Effector memory CD8-positive, alpha-beta T cell (primary cell): ENCODE data around the gene KLF6.

ENCODE experiments used
- ATAC-seq: fragments of 150-1000 bp; cut with Tn5 transposase; replicated peaks from 2 replicates; pipeline ENCODE4 v1.10.0; 2021; ENCODE audit warnings: mild to moderate bottlenecking, moderate library complexity
- DNase-seq, 3 experiments: peaks; one replicate each; pipeline ENCODE4 v3.0.0; 2021
- H3K27ac Mint-ChIP-seq, 2 donors: one replicate each; pipeline ENCODE4 v1.8.0; 2022; ENCODE audit warnings: mild to moderate bottlenecking in 2 of 2, mixed read lengths in 2 of 2, moderate library complexity in 2 of 2
- H3K27me3 Mint-ChIP-seq, 2 donors: one replicate each; pipeline ENCODE4 v1.8.0; 2022; ENCODE audit warnings: mixed read lengths in 2 of 2
- H3K36me3 Mint-ChIP-seq: one replicate; pipeline ENCODE4 v1.8.0; 2022; ENCODE audit warnings: mild to moderate bottlenecking, moderate library complexity, mixed read lengths; ENCODE audit not compliant: insufficient read depth
- H3K4me1 Mint-ChIP-seq, 2 donors: one replicate each; pipeline ENCODE4 v1.8.0; 2022; ENCODE audit warnings: low read depth in 2 of 2, mixed read lengths in 2 of 2
- H3K4me3 Mint-ChIP-seq, 2 donors: one replicate each; pipeline ENCODE4 v1.8.0; 2022; ENCODE audit warnings: mild to moderate bottlenecking in 2 of 2, mixed read lengths in 2 of 2, moderate library complexity in 2 of 2
- H3K9me3 Mint-ChIP-seq, 2 donors: one replicate each; pipeline ENCODE4 v1.8.0; 2022; ENCODE audit warnings: mixed read lengths in 2 of 2

The KLF6 gene

DNA sequence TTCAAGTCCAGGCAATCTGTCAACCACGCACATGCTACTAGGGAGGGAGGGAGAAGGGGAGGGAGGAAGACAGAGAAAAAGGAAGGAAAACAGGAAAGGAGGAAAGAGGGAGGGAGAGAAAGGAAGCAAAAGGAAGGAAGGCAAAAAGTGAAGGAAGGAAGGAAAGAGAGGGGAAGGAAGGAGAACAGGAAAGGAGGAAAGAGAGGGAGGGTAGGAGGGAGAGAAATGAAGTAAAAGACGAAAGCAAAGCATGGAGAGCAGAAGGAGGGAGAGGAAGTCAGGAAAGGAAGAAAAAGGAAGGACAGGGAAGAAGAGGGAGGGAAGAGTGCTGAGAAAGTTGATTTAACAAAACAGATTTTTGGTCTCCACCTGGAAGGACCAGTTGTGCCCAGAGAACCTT lies 25.6 kb downstream of the KLF6 start:
- peak overlapping the region; percentile 99 to 100 for H3K27ac Mint-ChIP-seq
- ATAC-seq (no peak), DNase-seq (no peak)
- peak overlapping the region; percentile 84 to 86 for H3K4me3 Mint-ChIP-seq
- H3K27me3 Mint-ChIP-seq = no peaks in the 10 kb centered on the region
- H3K4me1 Mint-ChIP-seq = peaks cover 55 to 62% of the 10 kb centered on the region in 2 donors
- no peaks in the 10 kb centered on the region for H3K9me3 Mint-ChIP-seq
- peaks cover 5% of the 10 kb centered on the region for H3K36me3 Mint-ChIP-seq

DNA sequence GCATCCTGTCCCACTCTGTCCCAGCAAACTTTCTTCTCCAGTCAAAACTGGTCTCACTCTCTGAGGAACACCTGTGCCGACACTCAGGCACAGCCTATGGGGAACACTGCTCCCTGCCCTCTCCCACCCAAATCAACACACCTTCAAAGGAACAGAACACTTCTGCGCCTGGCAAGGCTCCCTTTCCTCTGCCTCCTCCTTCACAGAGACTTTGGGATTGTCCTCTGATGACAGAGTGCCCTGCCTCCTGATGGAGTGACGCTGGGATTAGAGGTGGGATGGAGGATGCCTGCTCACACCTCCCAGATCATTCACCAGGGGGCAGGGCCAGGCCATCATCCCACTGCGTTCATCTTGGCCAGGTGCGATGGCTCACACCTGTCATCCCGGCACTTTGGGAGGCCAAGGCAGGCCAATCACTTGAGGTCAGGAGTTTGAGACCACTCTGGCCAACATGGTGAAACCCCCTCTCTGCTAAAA lies 26.5 kb downstream of the KLF6 start:
- no peaks in the 10 kb centered on the region for H3K27me3 Mint-ChIP-seq
- H3K9me3 Mint-ChIP-seq = no peaks in the 10 kb centered on the region
- ATAC-seq = no peak
- H3K4me3 Mint-ChIP-seq = peak overlapping the region; percentile 84 to 86
- peak overlapping the region; percentile 99 to 100 for H3K27ac Mint-ChIP-seq
- peaks cover 47 to 55% of the 10 kb centered on the region in 2 donors for H3K4me1 Mint-ChIP-seq
- no peak for DNase-seq
- peaks cover 5% of the 10 kb centered on the region for H3K36me3 Mint-ChIP-seq

DNA sequence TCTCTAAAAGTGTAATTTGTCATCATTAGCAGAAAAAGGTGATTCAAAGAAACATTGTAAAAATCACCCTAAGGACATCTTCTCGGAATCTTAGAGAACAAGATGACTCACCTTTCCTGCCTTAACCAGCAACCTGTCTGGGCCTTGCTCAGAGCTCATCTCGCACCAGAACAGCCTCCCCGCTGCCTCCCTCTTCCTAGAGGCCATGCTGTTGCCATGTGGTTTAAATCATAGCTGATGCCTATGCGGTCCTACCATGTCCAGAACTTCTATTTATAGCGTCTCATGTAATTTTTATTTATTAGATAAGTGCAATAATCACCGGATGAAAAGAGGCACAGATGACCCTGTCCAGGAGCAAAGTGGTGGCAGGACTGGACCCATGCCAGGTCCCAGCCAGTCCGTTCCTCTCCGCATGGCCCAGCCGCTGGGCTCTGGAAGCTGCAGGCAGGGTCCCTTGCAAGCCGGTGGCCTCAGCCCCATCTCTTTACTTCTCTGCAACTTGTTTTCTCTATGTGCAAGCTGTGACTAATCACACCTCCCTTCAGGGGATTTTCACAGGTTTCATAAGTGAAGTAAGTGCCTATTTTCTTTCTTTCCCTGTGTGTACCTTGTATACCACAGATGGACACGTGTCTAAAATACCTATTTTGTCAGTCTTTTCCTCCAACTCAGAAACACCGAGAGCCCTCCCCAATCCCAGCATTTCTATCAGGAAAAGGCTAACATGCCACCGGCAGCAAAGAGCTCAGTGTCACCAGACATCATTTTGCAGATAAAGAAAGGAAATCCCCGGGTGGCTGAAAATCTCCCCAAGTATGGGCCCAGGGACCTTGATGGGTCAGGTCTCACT lies 27.1 kb downstream of the KLF6 start:
- Mint-ChIP-seq H3K4me1 (peaks cover 42 to 52% of the 10 kb centered on the region in 2 donors), H3K36me3 (peaks cover 5% of the 10 kb centered on the region), H3K9me3 (no peaks in the 10 kb centered on the region), H3K27ac (peak overlapping the region; percentile 99 to 100), H3K27me3 (no peaks in the 10 kb centered on the region), H3K4me3 (peak overlapping the region; percentile 84 to 86)
- ATAC-seq (peak; percentile 85), DNase-seq (peak; percentile 53 to 56 (median 55))

DNA sequence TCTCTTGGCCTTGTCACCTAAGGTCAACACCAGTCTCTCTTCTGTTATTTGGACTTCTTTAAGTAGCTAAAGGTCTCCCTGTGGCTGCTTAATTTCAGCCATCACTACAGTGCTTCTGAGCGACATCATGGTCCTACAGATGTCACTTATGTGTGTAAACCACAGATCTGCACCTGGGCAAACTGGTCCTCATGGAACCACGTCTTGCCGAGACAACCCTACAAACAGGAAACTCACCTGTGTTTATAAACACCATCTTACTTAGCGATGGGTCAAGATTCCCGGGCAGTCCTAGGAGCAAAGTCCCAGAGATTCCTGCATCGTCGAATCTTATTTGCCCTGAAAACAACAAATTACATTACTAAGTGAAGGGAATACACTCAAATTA lies 27.8 kb downstream of the KLF6 start:
- ATAC-seq = no peak
- no peak for DNase-seq
- H3K4me1 Mint-ChIP-seq = peaks cover 38 to 48% of the 10 kb centered on the region in 2 donors

DNA sequence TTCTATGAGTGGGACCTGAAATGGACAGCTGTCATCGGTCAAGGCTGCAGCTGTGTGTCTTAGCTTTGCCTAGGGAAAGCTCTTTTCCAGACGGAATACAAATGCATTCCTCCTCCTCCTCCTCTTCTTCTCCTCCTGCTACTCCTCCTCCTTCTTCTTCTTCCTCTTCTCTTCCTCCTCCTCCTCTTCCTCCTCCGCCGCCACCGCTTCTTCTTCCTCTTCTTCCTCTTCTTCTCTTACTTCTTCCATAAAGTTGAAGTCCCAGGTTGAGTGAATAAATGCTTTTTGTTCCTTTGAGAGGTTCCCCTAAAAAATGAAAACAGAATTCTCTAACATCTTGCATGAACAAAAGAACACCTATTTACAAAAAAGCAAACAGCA lies 28.7 kb downstream of the KLF6 start:
- H3K36me3 Mint-ChIP-seq = peaks cover 5% of the 10 kb centered on the region
- H3K4me1 Mint-ChIP-seq = peaks cover 35 to 45% of the 10 kb centered on the region in 2 donors
- DNase-seq (no peak), ATAC-seq (no peak)
- no peaks in the 10 kb centered on the region for H3K9me3 Mint-ChIP-seq
- peak overlapping the region; percentile 99 to 100 for H3K27ac Mint-ChIP-seq
- no peak overlapping the region for H3K4me3 Mint-ChIP-seq
- H3K27me3 Mint-ChIP-seq = no peaks in the 10 kb centered on the region

More for the DNA sequence above, 27.8 kb downstream of the KLF6 start:
- H3K36me3 Mint-ChIP-seq = peaks cover 5% of the 10 kb centered on the region
- H3K4me3 Mint-ChIP-seq = peak overlapping the region; percentile 84 to 86
- H3K9me3 Mint-ChIP-seq = no peaks in the 10 kb centered on the region
- H3K27me3 Mint-ChIP-seq = no peaks in the 10 kb centered on the region
- H3K27ac Mint-ChIP-seq = peak overlapping the region; percentile 99 to 100

- H3K4me3 Mint-ChIP-seq = no peak overlapping the region
- peaks cover 31 to 41% of the 10 kb centered on the region in 2 donors for H3K4me1 Mint-ChIP-seq
- peak overlapping the region; percentile 99 to 100 for H3K27ac Mint-ChIP-seq
- ATAC-seq (no peak), DNase-seq (no peak)
- no peaks in the 10 kb centered on the region for H3K9me3 Mint-ChIP-seq
- no peaks in the 10 kb centered on the region for H3K27me3 Mint-ChIP-seq
- peaks cover 5% of the 10 kb centered on the region for H3K36me3 Mint-ChIP-seq
Observed at GRCh38 chr10:3755440-3756359, 29.3 kb downstream of the KLF6 start.

GRCh38 chr10:3754727-3755439 lies 30.1 kb downstream of the KLF6 start:
- Mint-ChIP-seq H3K4me1 (peaks cover 29 to 40% of the 10 kb centered on the region in 2 donors), H3K27ac (no peak overlapping the region)

DNA sequence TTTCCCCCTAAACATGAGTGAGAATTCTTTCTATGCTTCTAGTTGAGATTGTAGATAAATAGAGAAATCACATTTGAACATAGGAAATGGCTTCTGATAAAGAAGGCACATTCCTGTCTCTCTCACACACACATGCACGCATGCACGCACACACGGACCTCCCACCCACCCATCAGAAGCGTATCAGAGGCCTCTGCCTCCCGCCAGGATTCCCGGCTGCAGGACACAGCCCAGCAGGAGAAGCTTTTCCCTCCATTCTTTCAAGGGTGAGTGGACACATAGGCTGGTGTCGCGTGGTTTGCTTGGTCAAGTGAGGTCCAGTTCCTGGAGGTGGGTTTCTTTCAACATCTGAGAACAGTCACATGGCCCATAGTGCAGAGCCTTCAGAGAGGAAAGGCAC lies 34.2 kb downstream of the KLF6 start:
- Mint-ChIP-seq H3K36me3 (no peaks in the 10 kb centered on the region), H3K9me3 (no peaks in the 10 kb centered on the region), H3K4me3 (no peak overlapping the region), H3K27me3 (no peaks in the 10 kb centered on the region), H3K4me1 (peaks cover 0 to 7% of the 10 kb centered on the region in 2 donors), H3K27ac (no peak overlapping the region)
- DNase-seq (no peak), ATAC-seq (no peak)

More at GRCh38 chr10:3754727-3755439, 30.1 kb downstream of the KLF6 start:
- H3K27me3 Mint-ChIP-seq = no peaks in the 10 kb centered on the region
- no peak for ATAC-seq
- H3K36me3 Mint-ChIP-seq = peaks cover 5% of the 10 kb centered on the region
- no peak for DNase-seq
- H3K4me3 Mint-ChIP-seq = no peak overlapping the region
- no peaks in the 10 kb centered on the region for H3K9me3 Mint-ChIP-seq

GRCh38 chr10:3750006-3750816 lies 34.8 kb downstream of the KLF6 start:
- Mint-ChIP-seq H3K27ac (no peak overlapping the region), H3K4me1 (peaks cover 0 to 2% of the 10 kb centered on the region in 2 donors), H3K9me3 (no peaks in the 10 kb centered on the region), H3K27me3 (no peaks in the 10 kb centered on the region), H3K36me3 (no peaks in the 10 kb centered on the region), H3K4me3 (no peak overlapping the region)
- no peak for DNase-seq
- ATAC-seq = no peak

DNA sequence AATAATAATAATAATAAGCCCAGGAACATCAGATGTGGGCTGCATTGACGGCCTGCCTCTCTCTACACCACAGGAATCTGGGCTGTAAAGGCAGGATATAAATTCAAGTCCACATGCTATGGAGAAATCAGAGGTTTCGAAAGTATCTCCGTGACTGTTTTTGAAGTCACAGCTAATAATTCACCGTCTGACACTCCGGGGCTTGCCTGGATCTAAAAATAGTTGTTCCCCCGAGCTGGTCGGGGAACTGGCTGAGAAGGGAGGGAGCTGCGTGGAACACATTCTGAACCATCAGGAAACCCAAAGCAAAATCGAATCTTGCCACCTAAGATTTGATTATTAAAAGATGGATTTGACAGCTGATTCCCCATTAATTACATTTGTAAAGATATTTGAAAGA lies 35.4 kb downstream of the KLF6 start:
- no peaks in the 10 kb centered on the region for H3K4me1 Mint-ChIP-seq
- no peak overlapping the region for H3K4me3 Mint-ChIP-seq
- no peaks in the 10 kb centered on the region for H3K27me3 Mint-ChIP-seq
- no peaks in the 10 kb centered on the region for H3K36me3 Mint-ChIP-seq
- ATAC-seq (no peak), DNase-seq (no peak)
- no peak overlapping the region for H3K27ac Mint-ChIP-seq
- H3K9me3 Mint-ChIP-seq = no peaks in the 10 kb centered on the region

DNA sequence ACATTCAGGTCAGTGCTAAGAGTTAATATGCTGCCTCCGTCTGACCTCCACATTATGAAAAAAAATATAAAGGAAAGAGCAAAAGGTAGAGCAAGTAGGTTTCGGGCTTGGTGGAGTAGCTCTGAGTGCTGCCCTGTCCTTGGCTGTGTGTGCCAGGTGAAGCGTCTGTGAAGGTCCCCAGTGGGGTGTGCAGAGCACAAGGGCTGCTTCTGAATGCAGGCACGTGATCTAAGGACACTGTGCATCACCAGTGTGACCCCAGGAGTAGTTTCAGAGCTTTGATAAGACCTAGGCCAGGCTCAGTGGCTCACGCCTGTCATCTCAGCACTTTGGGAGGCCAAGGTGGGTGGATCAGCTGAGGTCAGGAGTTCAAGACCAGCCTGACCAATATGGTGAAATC lies 36.0 kb downstream of the KLF6 start:
- Mint-ChIP-seq H3K36me3 (no peaks in the 10 kb centered on the region), H3K9me3 (no peaks in the 10 kb centered on the region), H3K4me3 (no peak overlapping the region), H3K27me3 (no peaks in the 10 kb centered on the region), H3K4me1 (no peaks in the 10 kb centered on the region), H3K27ac (no peak overlapping the region)
- ATAC-seq (no peak), DNase-seq (no peak)

DNA sequence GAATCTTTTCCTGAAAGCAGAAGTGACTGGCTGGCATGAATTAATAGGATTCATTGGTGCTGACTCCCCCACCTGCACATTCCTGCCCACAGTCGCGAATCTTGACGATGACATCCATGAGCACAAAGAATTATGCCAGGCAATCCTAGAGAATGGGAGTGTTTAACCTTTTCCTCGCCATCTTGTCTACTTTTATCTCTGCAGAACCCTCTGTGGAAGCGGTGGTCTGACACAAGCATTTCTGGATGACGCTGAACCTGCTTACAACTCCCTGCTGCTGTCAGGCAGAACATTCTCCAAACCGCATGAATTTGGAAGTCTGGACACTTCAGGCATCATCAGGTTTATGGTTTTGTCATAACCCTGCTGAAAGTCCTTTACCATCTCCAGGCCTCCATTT lies 36.5 kb downstream of the KLF6 start:
- Mint-ChIP-seq H3K4me1 (no peaks in the 10 kb centered on the region), H3K9me3 (no peaks in the 10 kb centered on the region), H3K4me3 (no peak overlapping the region), H3K27me3 (no peaks in the 10 kb centered on the region), H3K36me3 (no peaks in the 10 kb centered on the region), H3K27ac (no peak overlapping the region)
- ATAC-seq = no peak
- no peak for DNase-seq
